GM23248 (cell line): Measurements from ENCODE around the gene STK4.

Experiments
- EZH2 ChIP-seq: fragments of 200-600 bp; sonication (generic); IDR thresholded peaks from 2 replicates; pipeline ENCODE4 v1.6.1; 2018; ENCODE audit warnings: antibody characterized with exemption, mild to moderate bottlenecking; ENCODE audit not compliant: insufficient read depth, poor library complexity, severe bottlenecking
- EZH2phosphoT487 ChIP-seq: fragments of 200-600 bp; sonication (generic); IDR thresholded peaks from 2 replicates; pipeline ENCODE4 v1.6.1; 2018; ENCODE audit warnings: antibody characterized with exemption, moderate library complexity, mild to moderate bottlenecking, low read depth; ENCODE audit not compliant: insufficient read depth

- no peak for TF ChIP-seq EZH2
- no peak for TF ChIP-seq EZH2phosphoT487
These were observed 31.4 kb downstream of the STK4 start for GRCh38 chr20:44997668-44998067.
